Body of pancreas (tissue), 4 donors: ENCODE results near the gene DPYSL4.

Source experiments
- CTCF ChIP-seq, 7 experiments: fragments of 450-650 bp in 4 of 7; fragments of 200-600 bp in 3 of 7; sonication (generic) in 3 of 7; IDR thresholded peaks; one replicate each; pipeline ENCODE4 v1.5.1; 2016 to 2019; ENCODE audit warnings: antibody characterized with exemption in 7 of 7
- POLR2A ChIP-seq, 3 donors: fragments of 450-650 bp; IDR thresholded peaks; one replicate each; pipeline ENCODE4 v1.6.1; 2016; ENCODE audit warnings: antibody characterized with exemption in 3 of 3, mild to moderate bottlenecking in 2 of 3

GRCh38 chr10:132162590-132163277 lies 24.0 kb upstream of the DPYSL4 start:
- TF ChIP-seq CTCF (IDR thresholded peaks at IDR 0.05) (no peak), POLR2A (IDR thresholded peaks at IDR 0.05) (no peak)
